PC-3 (cell line): ENCODE measurements around the gene MBNL1. TPM values are rescaled to one million over a fixed set of nuclear protein-coding genes. Genes with fewer than 3 reads are reported as not detected.

Source experiments
- ATAC-seq: fragments of 200-7000 bp; cut with Tn5 transposase; 2 replicates; pipeline ENCODE4 v1.9.1; 2020; ENCODE audit warnings: mild to moderate bottlenecking, moderate library complexity
- BruUV-seq: library from RNA; stranded (reverse); fragments of 400-500 nt; replicated peaks from 2 replicates; lab custom pipeline; 2021; lab: Mats Ljungman, UMichigan
- CTCF ChIA-PET: fragments of 300-600 bp; sonication (Branson Sonifier 250); formaldehyde crosslinking; loops from one replicate; lab custom pipeline; 2022; ENCODE audit warnings: antibody characterized with exemption; lab: Charles Lee
- POLR2A ChIA-PET: fragments of 300-600 bp; sonication (Branson Sonifier 250); formaldehyde crosslinking; loops from one replicate; lab custom pipeline; 2022; ENCODE audit warnings: antibody characterized with exemption; ENCODE audit not compliant: unreplicated experiment; lab: Charles Lee
- DNase-seq: peaks from one replicate; pipeline ENCODE4 v3.0.0-alpha.2; 2015
- H2AFZ ChIP-seq: fragments of 300-600 bp; sonication (generic); 2 replicates; pipeline ENCODE4 v1.6.0; 2016; ENCODE audit warnings: antibody characterized with exemption, low read length
- H3F3A ChIP-seq: fragments of 300-600 bp; sonication (generic); one replicate; pipeline ENCODE4 v1.6.0; 2017; ENCODE audit warnings: antibody characterized with exemption, low read length, control low read depth, mild to moderate bottlenecking; ENCODE audit not compliant: unreplicated experiment
- H3K27ac ChIP-seq: fragments of 300-600 bp; sonication (generic); 2 replicates; pipeline ENCODE4 v1.5.1; 2016; ENCODE audit warnings: mild to moderate bottlenecking, low read length
- H3K27me3 ChIP-seq: fragments of 300-600 bp; sonication (generic); 2 replicates; pipeline ENCODE4 v1.6.1; 2016; ENCODE audit warnings: low read length, mixed read lengths
- H3K36me3 ChIP-seq: fragments of 300-600 bp; sonication (generic); 2 replicates; pipeline ENCODE4 v1.6.1; 2016; ENCODE audit warnings: low read depth, mixed run types, low read length, mixed read lengths
- H3K4me1 ChIP-seq: fragments of 300-600 bp; sonication (generic); 2 replicates; pipeline ENCODE4 v1.5.1; 2016; ENCODE audit warnings: low read length; ENCODE audit not compliant: insufficient read depth
- H3K4me2 ChIP-seq: fragments of 300-600 bp; sonication (generic); 2 replicates; pipeline ENCODE4 v1.6.0; 2016; ENCODE audit warnings: low read length
- H3K4me3 ChIP-seq: fragments of 300-600 bp; sonication (generic); 2 replicates; pipeline ENCODE4 v1.5.1; 2016; ENCODE audit warnings: mild to moderate bottlenecking, low read length, mixed read lengths
- H3K79me2 ChIP-seq: fragments of 300-600 bp; sonication (generic); 2 replicates; pipeline ENCODE4 v1.6.1; 2017; ENCODE audit warnings: low read length, mixed read lengths
- H3K9ac ChIP-seq: fragments of 300-600 bp; sonication (generic); 2 replicates; pipeline ENCODE4 v1.6.0; 2016; ENCODE audit warnings: mild to moderate bottlenecking, low read length
- H3K9me2 ChIP-seq: fragments of 300-600 bp; sonication (generic); replicated peaks from 2 replicates; pipeline ENCODE4 v1.6.1; 2016; ENCODE audit warnings: mixed run types, low read length, mixed read lengths
- H3K9me3 ChIP-seq: fragments of 300-600 bp; sonication (generic); 2 replicates; pipeline ENCODE4 v1.6.1; 2016; ENCODE audit warnings: low read length, mixed read lengths
- H4K20me1 ChIP-seq: fragments of 300-600 bp; sonication (generic); 2 replicates; pipeline ENCODE4 v1.6.1; 2016; ENCODE audit warnings: low read length, mixed read lengths
- CTCF ChIP-seq: fragments of 300-600 bp; sonication (generic); conservative IDR thresholded peaks from 2 replicates; pipeline ENCODE4 v1.5.1; 2017; ENCODE audit warnings: antibody characterized with exemption, low read depth, mild to moderate bottlenecking, low read length
- EZH2 ChIP-seq: fragments of 300-600 bp; sonication (generic); IDR thresholded peaks from one replicate; pipeline ENCODE4 v1.6.1; 2017; ENCODE audit warnings: antibody characterized with exemption, mild to moderate bottlenecking, low read length; ENCODE audit not compliant: unreplicated experiment
- EZH2phosphoT487 ChIP-seq: fragments of 300-600 bp; sonication (generic); IDR thresholded peaks from 2 replicates; pipeline ENCODE4 v1.6.1; 2018; ENCODE audit warnings: mild to moderate bottlenecking, antibody characterized with exemption, low read length, borderline replicate concordance
- intact Hi-C: fragments of 100-400 bp; cut with micrococcal nuclease; formaldehyde crosslinking; loops from 2 replicates; pipeline ENCODE4 v1.9.0; 2023
- total RNA-seq: library from RNA; depleted of rRNA; stranded (reverse); fragments of >200 nt; gene quantifications from 2 replicates; pipeline ENCODE4 v1.2.3, GENCODE V29; 2014

The MBNL1 gene
- total RNA-seq, 1 experiment from 2014 or later = 161 TPM

GRCh38 chr3:152267831-152268554, 736 bp upstream of the MBNL1 start:
- intact Hi-C loops = loop anchor here (2.0 to 5.0 kb wide), 7 partner anchors 39 to 341 kb away; no protein-coding TSS in a partner anchor
- BruUV-seq = no TSS peak
- no peaks in the 10 kb centered on the region for H3K9me2 ChIP-seq
- DNase-seq = no peak
- ATAC-seq = no peak
- peak overlapping the region; percentile 81 for H3K4me3 ChIP-seq
- ChIA-PET CTCF (interaction anchor here (0.6 kb wide), 2 partner anchors 162 to 1075 kb away, joined by 3 to 5 read pairs; no protein-coding TSS in a partner anchor), POLR2A (interaction anchor here (0.6 to 1.7 kb wide), 11 partner anchors 14 to 342 kb away, joined by 3 to 18 read pairs (median 5); no protein-coding TSS in a partner anchor)
- H3K36me3 ChIP-seq = no peaks in the 10 kb centered on the region
- H3K4me2 ChIP-seq = peak overlapping the region; percentile 94
- peaks cover 26% of the 10 kb centered on the region for H4K20me1 ChIP-seq
- H3K79me2 ChIP-seq = peaks cover 58% of the 10 kb centered on the region
- TF ChIP-seq EZH2phosphoT487 (no peak), CTCF (no peak), EZH2 (no peak)
- H3F3A ChIP-seq = no peaks in the 10 kb centered on the region
- peaks cover 47% of the 10 kb centered on the region for H3K4me1 ChIP-seq
- no peaks in the 10 kb centered on the region for H3K9me3 ChIP-seq
- H3K27ac ChIP-seq = peak overlapping the region; percentile 94
- no peaks in the 10 kb centered on the region for H3K27me3 ChIP-seq
- H3K9ac ChIP-seq = peak overlapping the region; percentile 94
- peak overlapping the region; percentile 88 for H2AFZ ChIP-seq

DNA sequence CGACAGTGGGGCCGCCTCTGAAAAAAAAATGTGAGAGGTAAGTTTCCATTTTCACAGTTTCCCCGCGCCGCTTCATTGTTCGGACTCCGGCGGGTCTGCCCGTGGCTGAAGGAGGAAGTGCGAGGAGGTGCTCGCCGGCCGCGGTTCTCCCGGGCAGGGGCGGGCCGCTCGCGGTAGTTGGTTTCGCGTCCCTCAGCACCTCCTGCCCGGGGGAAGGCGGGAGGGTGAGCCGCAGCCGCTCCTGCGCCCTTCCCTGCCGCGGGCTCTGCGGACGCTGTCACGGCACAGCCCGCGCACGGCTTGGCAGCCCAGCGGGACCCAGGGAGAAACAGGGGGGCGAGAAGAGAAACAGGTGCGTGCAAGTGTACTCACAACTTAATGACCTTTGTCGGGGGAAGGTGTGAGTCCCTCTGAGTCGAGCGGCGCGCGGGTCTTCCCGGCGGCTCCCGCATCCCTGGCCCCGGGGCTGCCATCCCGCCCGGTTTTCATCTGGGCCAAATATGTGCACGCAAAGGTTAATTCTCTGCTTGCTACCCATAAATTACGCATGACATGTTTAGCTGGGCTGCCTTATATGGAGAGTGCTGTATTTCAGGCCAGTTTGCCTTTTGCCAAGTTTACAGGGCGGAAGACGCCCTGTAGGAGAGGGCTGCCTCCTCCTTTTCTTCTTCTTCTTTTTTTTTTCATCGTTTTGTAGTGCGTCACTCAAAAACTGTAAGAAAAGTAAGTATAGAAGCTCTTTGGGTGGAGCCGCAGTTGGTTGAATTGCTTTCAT, 514 bp downstream of the MBNL1 start:
- Histone ChIP-seq H3K4me1 (peaks cover 48% of the 10 kb centered on the region), H3K79me2 (peaks cover 70% of the 10 kb centered on the region), H3K9me2 (no peaks in the 10 kb centered on the region), H3K27ac (peak overlapping the region; percentile 94), H3K4me2 (peak overlapping the region; percentile 94), H3K36me3 (no peaks in the 10 kb centered on the region), H3K9ac (peak overlapping the region; percentile 94), H4K20me1 (peaks cover 37% of the 10 kb centered on the region), H3K27me3 (no peaks in the 10 kb centered on the region), H3K9me3 (no peaks in the 10 kb centered on the region), H2AFZ (peak overlapping the region; percentile 88), H3F3A (no peaks in the 10 kb centered on the region), H3K4me3 (peak overlapping the region; percentile 81)
- intact Hi-C loops = loop anchor here (1.0 to 5.0 kb wide), 10 partner anchors 38 to 342 kb away; no protein-coding TSS in a partner anchor
- TF ChIP-seq CTCF (no peak), EZH2 (no peak), EZH2phosphoT487 (no peak)
- ATAC-seq (peak; percentile 54), DNase-seq (peak; percentile 77)
- CTCF ChIA-PET = interaction anchor here (0.7 to 1.0 kb wide), 2 partner anchors 110 to 240 kb away, joined by 4 to 18 read pairs; no protein-coding TSS in a partner anchor
- BruUV-seq = TSS peak; percentile 52
- POLR2A ChIA-PET = interaction anchor here (0.5 to 1.7 kb wide), 18 partner anchors 35 to 459 kb away, joined by 3 to 33 read pairs (median 5); no protein-coding TSS in a partner anchor
